ENCODE measurements around the gene C22orf42.
"Not testable (repeated sequence)": the region's sequence is repeated elsewhere in the genome, so short reads cannot be mapped to it uniquely, and the experiment has no call there.

Gene C22orf42

DNA sequence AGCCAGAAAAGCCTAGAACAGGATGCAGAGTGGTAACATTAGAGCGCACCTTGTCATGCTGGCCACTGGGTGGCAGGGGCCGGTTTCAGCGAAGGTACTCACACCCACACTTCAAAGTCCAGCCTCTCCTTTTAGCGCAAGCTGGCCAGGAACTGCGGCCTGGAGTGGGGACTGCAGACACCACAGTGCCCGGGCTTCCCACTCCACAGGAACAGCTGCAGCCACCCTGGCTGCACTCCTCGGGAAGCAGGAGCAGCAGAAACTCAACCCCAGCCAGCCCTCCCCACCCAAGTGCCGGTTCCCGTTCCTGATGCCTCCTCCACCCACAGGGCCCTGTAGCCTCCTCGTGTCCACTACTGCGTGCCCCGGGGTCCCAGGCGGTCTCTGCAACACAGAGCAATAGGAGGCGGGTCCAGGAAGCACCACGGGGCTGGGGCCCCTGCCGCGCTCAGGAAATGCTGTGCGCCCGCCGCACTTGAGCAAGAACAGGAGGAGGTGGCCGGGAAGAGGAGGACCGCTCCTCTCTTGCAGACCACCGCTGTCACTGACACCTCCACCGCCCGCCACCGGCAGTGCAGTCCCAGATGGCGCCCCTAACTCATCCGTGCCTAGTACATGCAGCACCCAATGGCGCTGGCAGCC is 43.6 kb upstream of the C22orf42 start:
- Histone ChIP-seq H3K9ac (ENCODE audit: low read depth, low read length) (no peak overlapping the region), H3K27ac (ENCODE audit: low read depth, low read length) (no peak overlapping the region), H3K4me1 (ENCODE audit: control insufficient read depth, insufficient read depth, low read length) (peaks cover 3% of the 10 kb centered on the region; the same call in 1 of the 2 replicates), H3K36me3 (ENCODE audit: control insufficient read depth, insufficient read depth, low read length) (no peaks in the 10 kb centered on the region), H3K9me3 (ENCODE audit: control insufficient read depth, insufficient read depth, low read length) (no peaks in the 10 kb centered on the region), H3K4me3 (ENCODE audit: low read depth, low read length) (peak overlapping the region; percentile 59), H3K27me3 (ENCODE audit: control insufficient read depth, insufficient read depth, low read length) (peaks cover 40% of the 10 kb centered on the region)

DNA sequence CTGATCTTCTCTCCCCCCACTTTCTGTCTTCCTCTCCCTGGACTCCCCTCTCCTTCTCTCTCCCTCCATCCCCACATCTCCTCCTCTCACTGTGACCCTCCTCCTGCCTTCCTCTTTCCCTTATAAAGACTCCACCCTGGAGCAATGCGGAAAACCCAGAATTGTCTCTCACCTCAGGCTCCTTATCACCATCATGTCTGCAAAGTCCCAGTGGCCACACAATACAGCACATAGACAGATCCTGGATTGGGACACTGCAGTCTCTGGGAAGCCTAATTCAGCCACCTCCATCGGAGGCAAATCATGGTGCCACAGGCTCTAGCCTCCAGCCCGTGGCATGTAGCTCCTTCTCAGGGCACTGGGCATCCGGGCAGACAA is 43.0 kb upstream of the C22orf42 start:
- Histone ChIP-seq H3K9ac (ENCODE audit: low read depth, low read length) (no peak overlapping the region), H3K4me3 (ENCODE audit: low read depth, low read length) (no peak overlapping the region), H3K4me1 (ENCODE audit: control insufficient read depth, insufficient read depth, low read length) (peaks cover 3% of the 10 kb centered on the region; the same call in 1 of the 2 replicates), H3K9me3 (ENCODE audit: control insufficient read depth, insufficient read depth, low read length) (no peaks in the 10 kb centered on the region), H3K27ac (ENCODE audit: low read depth, low read length) (no peak overlapping the region), H3K27me3 (ENCODE audit: control insufficient read depth, insufficient read depth, low read length) (peaks cover 40% of the 10 kb centered on the region), H3K36me3 (ENCODE audit: control insufficient read depth, insufficient read depth, low read length) (no peaks in the 10 kb centered on the region)

DNA sequence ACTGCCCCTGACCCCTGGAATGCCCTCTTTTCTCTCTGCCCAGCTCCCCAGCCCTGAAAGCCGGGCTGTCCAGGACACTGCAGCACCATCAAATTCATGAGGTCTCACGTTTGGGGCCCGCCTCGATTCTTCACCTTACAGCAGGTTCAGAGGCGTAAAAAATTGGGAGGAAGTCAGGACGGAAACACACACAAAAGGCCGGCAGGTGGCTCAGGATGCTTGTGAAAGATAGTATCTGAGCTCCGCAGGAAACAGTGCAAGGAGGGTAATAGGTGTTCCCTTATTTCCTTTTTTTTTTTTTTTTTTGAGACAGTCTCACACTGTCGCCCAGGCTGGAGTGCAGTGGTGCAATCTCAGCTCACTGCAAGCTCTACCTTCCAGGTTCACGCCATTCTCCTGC is 41.6 kb upstream of the C22orf42 start:
- H3K4me1 ChIP-seq (ENCODE audit: control insufficient read depth, insufficient read depth, low read length): peaks cover 3% of the 10 kb centered on the region; the same call in 1 of the 2 replicates
- no peaks in the 10 kb centered on the region for H3K9me3 ChIP-seq (ENCODE audit: control insufficient read depth, insufficient read depth, low read length)
- H3K36me3 ChIP-seq (ENCODE audit: control insufficient read depth, insufficient read depth, low read length): no peaks in the 10 kb centered on the region
- H3K4me3 ChIP-seq (ENCODE audit: low read depth, low read length): no peak overlapping the region
- H3K9ac ChIP-seq (ENCODE audit: low read depth, low read length): no peak overlapping the region
- peaks cover 34% of the 10 kb centered on the region for H3K27me3 ChIP-seq (ENCODE audit: control insufficient read depth, insufficient read depth, low read length)
- H3K27ac ChIP-seq (ENCODE audit: low read depth, low read length): no peak overlapping the region

DNA sequence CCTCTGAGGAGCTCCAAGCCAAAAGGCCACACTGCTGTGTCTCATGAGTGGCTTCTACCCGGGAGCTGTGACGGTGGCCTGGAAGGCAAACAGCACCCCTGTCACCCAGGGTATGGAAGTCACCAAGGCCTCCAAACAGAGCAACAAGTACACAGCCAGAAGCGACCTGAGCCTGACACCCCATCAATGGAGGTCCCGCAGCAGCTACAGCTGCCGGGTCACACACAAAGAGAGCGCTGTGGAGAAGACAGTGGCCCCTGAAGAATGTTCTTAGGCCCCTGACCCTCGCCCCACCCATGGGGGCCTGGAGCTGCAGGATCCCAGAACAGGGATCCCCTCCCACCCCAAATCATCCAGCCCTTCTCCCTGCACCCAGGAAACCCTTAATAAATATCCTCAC is 40.9 kb upstream of the C22orf42 start:
- Histone ChIP-seq H3K27ac (ENCODE audit: low read depth, low read length) (no peak overlapping the region), H3K9me3 (ENCODE audit: control insufficient read depth, insufficient read depth, low read length) (no peaks in the 10 kb centered on the region), H3K9ac (ENCODE audit: low read depth, low read length) (no peak overlapping the region), H3K36me3 (ENCODE audit: control insufficient read depth, insufficient read depth, low read length) (no peaks in the 10 kb centered on the region), H3K4me1 (ENCODE audit: control insufficient read depth, insufficient read depth, low read length) (peaks cover 3% of the 10 kb centered on the region; the same call in 1 of the 2 replicates), H3K4me3 (ENCODE audit: low read depth, low read length) (no peak overlapping the region), H3K27me3 (ENCODE audit: control insufficient read depth, insufficient read depth, low read length) (peaks cover 30% of the 10 kb centered on the region)

DNA sequence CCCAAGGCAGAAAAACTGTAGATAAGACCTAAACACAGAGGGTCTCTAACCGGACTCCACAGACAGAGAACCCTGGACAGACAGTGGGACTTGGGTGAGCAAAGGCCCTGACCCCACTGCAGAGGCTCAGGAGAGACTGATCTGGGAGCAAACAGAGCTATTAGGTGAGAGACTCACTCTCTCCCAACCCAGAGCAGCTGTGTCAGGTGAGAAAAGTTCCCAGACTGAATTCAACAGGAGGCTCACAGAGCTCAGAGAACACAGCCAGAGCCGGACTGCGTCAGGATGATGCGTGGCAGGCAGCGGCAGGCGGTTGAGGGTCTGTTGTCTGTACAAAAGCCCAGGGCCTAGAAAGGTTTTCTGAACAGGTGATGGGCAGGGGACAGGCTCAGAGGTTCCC is 40.2 kb upstream of the C22orf42 start:
- Histone ChIP-seq H3K4me1 (ENCODE audit: control insufficient read depth, insufficient read depth, low read length) (no peaks in the 10 kb centered on the region; the same call in 1 of the 2 replicates), H3K36me3 (ENCODE audit: control insufficient read depth, insufficient read depth, low read length) (no peaks in the 10 kb centered on the region), H3K27me3 (ENCODE audit: control insufficient read depth, insufficient read depth, low read length) (peaks cover 24% of the 10 kb centered on the region), H3K4me3 (ENCODE audit: low read depth, low read length) (no peak overlapping the region), H3K27ac (ENCODE audit: low read depth, low read length) (no peak overlapping the region), H3K9me3 (ENCODE audit: control insufficient read depth, insufficient read depth, low read length) (no peaks in the 10 kb centered on the region), H3K9ac (ENCODE audit: low read depth, low read length) (no peak overlapping the region)

DNA sequence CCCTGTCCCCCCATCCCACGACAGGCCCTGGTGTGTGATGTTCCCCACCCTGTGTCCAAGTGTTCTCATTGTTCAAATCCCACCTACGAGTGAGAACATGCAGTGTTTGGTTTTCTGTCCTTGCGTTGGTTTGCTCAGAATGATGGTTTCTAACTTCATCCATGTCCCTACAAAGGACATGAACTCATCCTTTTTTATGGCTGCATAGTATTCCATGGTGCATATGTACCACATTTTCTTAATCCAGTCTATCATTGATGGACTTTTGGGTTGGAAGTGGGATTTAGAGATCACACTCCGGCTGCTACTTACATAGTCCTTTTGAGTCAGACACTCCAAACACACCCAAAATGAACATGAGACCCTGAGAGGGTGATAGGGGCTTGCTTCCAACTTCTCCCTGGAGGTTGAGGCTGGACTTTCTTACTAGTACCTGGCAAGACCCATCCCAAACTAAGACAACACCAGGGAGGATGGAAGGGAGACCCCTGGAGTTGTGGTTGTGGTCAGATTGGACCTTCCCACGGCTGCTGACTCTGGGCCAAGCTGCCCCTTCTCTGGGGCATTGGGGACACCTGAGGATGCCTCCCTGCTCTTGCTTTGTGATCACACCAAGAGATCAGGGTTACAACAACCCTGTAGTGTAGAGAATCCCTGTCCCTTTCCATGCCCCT is 38.6 kb upstream of the C22orf42 start:
- H3K4me3 ChIP-seq (ENCODE audit: low read depth, low read length); H3K4me1 ChIP-seq (ENCODE audit: control insufficient read depth, insufficient read depth, low read length); H3K36me3 ChIP-seq (ENCODE audit: control insufficient read depth, insufficient read depth, low read length); H3K9ac ChIP-seq (ENCODE audit: low read depth, low read length); H3K9me3 ChIP-seq (ENCODE audit: control insufficient read depth, insufficient read depth, low read length); H3K27ac ChIP-seq (ENCODE audit: low read depth, low read length); H3K27me3 ChIP-seq (ENCODE audit: control insufficient read depth, insufficient read depth, low read length): not testable (repeated sequence)

DNA sequence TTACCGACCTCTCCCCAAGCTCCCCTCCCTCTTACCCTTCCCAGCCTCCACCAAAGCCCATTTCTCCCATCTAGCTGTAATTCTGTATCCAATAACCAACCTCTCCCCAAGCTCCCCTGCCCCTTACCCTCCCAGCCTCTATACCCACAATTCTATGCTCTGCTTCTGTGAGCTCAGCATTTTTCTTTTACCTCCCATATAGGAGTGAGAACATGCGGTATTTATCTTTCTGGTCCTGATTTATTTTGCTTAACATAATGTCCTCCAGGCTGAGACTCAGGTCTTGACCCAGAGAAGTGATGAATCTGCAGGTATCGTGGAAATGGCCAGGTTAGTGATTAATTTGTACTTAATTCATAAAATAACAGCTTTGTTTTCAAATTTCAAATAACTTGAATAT is 36.8 kb upstream of the C22orf42 start:
- H3K4me3 ChIP-seq (ENCODE audit: low read depth, low read length); H3K27me3 ChIP-seq (ENCODE audit: control insufficient read depth, insufficient read depth, low read length); H3K9me3 ChIP-seq (ENCODE audit: control insufficient read depth, insufficient read depth, low read length); H3K9ac ChIP-seq (ENCODE audit: low read depth, low read length); H3K36me3 ChIP-seq (ENCODE audit: control insufficient read depth, insufficient read depth, low read length); H3K27ac ChIP-seq (ENCODE audit: low read depth, low read length); H3K4me1 ChIP-seq (ENCODE audit: control insufficient read depth, insufficient read depth, low read length): not testable (repeated sequence)

DNA sequence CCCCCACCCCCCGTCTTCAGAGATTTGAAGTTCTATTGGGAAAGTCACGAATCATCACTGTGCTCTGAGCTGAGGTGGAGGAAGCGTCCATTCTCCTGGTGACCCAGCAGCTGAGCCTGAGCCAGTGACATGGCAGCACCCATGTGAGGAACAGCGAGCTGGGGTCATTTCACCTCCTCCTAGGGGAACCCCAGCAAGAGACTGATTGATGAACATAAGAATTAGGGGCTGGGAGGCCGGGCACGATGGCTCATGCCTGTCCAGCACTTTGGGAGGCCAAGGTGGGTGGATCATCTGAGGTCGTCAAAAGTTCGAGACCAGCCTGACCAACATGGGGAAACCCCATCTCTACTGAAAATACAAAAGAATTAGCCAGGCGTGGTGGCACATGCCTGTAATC is 34.2 kb upstream of the C22orf42 start:
- not testable (repeated sequence) for H3K4me3 ChIP-seq (ENCODE audit: low read depth, low read length); H3K9me3 ChIP-seq (ENCODE audit: control insufficient read depth, insufficient read depth, low read length); H3K27me3 ChIP-seq (ENCODE audit: control insufficient read depth, insufficient read depth, low read length); H3K36me3 ChIP-seq (ENCODE audit: control insufficient read depth, insufficient read depth, low read length); H3K4me1 ChIP-seq (ENCODE audit: control insufficient read depth, insufficient read depth, low read length); H3K9ac ChIP-seq (ENCODE audit: low read depth, low read length); H3K27ac ChIP-seq (ENCODE audit: low read depth, low read length)

DNA sequence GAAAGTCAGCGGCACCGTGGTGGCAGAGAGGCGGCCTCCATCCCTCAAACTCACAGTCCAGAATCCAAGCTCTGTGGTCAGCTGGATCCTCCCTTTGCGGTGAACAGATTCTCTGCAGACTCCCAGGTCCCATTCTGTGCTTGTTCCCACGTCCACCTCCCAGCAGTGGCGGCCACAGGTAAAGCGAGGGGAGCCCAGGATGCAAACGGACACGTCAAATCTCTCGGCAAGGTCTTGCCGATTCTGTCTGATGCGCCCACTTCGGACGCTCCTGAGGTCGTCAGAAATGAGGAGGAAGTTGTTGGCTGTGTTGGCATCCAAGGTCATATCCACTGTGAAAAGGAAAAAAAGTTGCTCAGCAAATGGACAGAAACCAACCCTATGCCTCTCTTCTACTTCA is 31.9 kb upstream of the C22orf42 start:
- H3K27me3 ChIP-seq (ENCODE audit: control insufficient read depth, insufficient read depth, low read length); H3K36me3 ChIP-seq (ENCODE audit: control insufficient read depth, insufficient read depth, low read length); H3K9me3 ChIP-seq (ENCODE audit: control insufficient read depth, insufficient read depth, low read length); H3K9ac ChIP-seq (ENCODE audit: low read depth, low read length); H3K4me3 ChIP-seq (ENCODE audit: low read depth, low read length); H3K4me1 ChIP-seq (ENCODE audit: control insufficient read depth, insufficient read depth, low read length); H3K27ac ChIP-seq (ENCODE audit: low read depth, low read length): not testable (repeated sequence)

DNA sequence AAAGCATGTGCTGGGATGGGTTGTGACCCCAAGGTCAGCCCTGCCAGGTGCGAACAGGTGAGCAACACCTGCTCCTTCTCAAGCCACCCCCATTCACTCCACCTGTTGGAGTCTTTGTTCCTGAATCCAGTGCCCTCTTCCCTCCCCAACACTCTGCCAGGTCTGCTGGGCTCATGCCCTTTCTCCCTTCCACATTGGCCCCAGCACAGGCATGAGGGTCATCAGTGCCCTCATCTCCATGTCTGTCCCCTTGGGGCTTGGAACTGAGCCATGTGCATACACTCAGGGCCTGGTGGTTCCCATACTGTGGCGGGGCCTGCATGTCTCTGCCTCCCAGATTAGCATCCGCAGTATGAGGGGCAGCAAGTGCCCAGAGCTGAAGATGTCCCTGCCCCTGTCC is 26.7 kb upstream of the C22orf42 start:
- no peaks in the 10 kb centered on the region for H3K4me1 ChIP-seq (ENCODE audit: control insufficient read depth, insufficient read depth, low read length)
- H3K4me3 ChIP-seq (ENCODE audit: low read depth, low read length): no peak overlapping the region
- no peak overlapping the region for H3K27ac ChIP-seq (ENCODE audit: low read depth, low read length)

DNA sequence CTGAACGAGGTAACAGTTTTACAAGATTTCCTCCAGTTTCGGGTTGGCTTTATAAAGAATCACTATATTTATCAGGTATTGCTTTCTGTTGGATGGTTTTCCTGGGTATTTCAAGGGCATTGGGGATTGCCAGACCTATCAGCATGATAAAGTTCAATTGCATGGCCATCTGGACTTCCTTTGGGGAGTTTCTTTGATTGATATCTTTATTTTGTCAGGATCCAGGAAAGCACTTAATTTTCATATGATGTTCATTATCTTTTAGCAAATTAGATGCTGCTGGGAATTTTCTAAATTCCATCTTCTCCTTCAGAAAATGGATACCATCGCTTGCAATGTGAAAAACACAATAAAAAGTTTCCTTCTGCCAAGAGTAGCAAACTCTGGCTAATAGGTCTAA is 24.5 kb upstream of the C22orf42 start:
- H3K27me3 ChIP-seq (ENCODE audit: control insufficient read depth, insufficient read depth, low read length): peaks cover 7% of the 10 kb centered on the region; the same call in 1 of the 2 replicates
- H3K9me3 ChIP-seq (ENCODE audit: control insufficient read depth, insufficient read depth, low read length): no peaks in the 10 kb centered on the region
- no peaks in the 10 kb centered on the region for H3K36me3 ChIP-seq (ENCODE audit: control insufficient read depth, insufficient read depth, low read length)
- no peak overlapping the region for H3K9ac ChIP-seq (ENCODE audit: low read depth, low read length)
- no peaks in the 10 kb centered on the region for H3K4me1 ChIP-seq (ENCODE audit: control insufficient read depth, insufficient read depth, low read length)
- H3K27ac ChIP-seq (ENCODE audit: low read depth, low read length): no peak overlapping the region
- no peak overlapping the region for H3K4me3 ChIP-seq (ENCODE audit: low read depth, low read length)

More for the DNA sequence above, 26.7 kb upstream of the C22orf42 start:
- H3K9me3 ChIP-seq (ENCODE audit: control insufficient read depth, insufficient read depth, low read length): no peaks in the 10 kb centered on the region
- no peaks in the 10 kb centered on the region for H3K36me3 ChIP-seq (ENCODE audit: control insufficient read depth, insufficient read depth, low read length)
- no peak overlapping the region for H3K9ac ChIP-seq (ENCODE audit: low read depth, low read length)
- no peaks in the 10 kb centered on the region; the same call in 1 of the 2 replicates for H3K27me3 ChIP-seq (ENCODE audit: control insufficient read depth, insufficient read depth, low read length)

All from HUES48 (cell line).